ENCODE data around the gene CD47.

The CD47 gene

GRCh38 chr3:108030960-108031359, 59.9 kb downstream of the CD47 start:
- no peak for TF ChIP-seq CTCF (IDR thresholded peaks at IDR 0.05; ENCODE audit: low read depth, low read length)
- no peak overlapping the region for H3K4me3 ChIP-seq (replicated peaks in 1 of 2; ENCODE audit: low read depth in 2 of 2, low read length in 2 of 2)
- no peak for DNase-seq (ENCODE audit: low read depth in 2 of 2)

GRCh38 chr3:108029466-108029865, 61.4 kb downstream of the CD47 start:
- no peak for DNase-seq (ENCODE audit: low read depth in 2 of 2)
- no peak for TF ChIP-seq CTCF (IDR thresholded peaks at IDR 0.05; ENCODE audit: low read depth, low read length)
- H3K4me3 ChIP-seq (replicated peaks in 1 of 2; ENCODE audit: low read depth in 2 of 2, low read length in 2 of 2) = no peak overlapping the region

GRCh38 chr3:108028896-108029295, 61.9 kb downstream of the CD47 start:
- no peak for TF ChIP-seq CTCF (IDR thresholded peaks at IDR 0.05; ENCODE audit: low read depth, low read length)
- no peak for DNase-seq (ENCODE audit: low read depth in 2 of 2)
- H3K4me3 ChIP-seq (replicated peaks in 1 of 2; ENCODE audit: low read depth in 2 of 2, low read length in 2 of 2) = no peak overlapping the region

GRCh38 chr3:108025177-108025576, 65.7 kb downstream of the CD47 start:
- TF ChIP-seq CTCF (IDR thresholded peaks at IDR 0.05; ENCODE audit: low read depth, low read length) = no peak
- no peak for DNase-seq (ENCODE audit: low read depth in 2 of 2)
- no peak overlapping the region for H3K4me3 ChIP-seq (replicated peaks in 1 of 2; ENCODE audit: low read depth in 2 of 2, low read length in 2 of 2)

- no peak overlapping the region for H3K4me3 ChIP-seq (replicated peaks in 1 of 2; ENCODE audit: low read depth in 2 of 2, low read length in 2 of 2)
- DNase-seq (ENCODE audit: low read depth in 2 of 2) = peak in 1 of 2 donors; percentile 25
- no peak for TF ChIP-seq CTCF (IDR thresholded peaks at IDR 0.05; ENCODE audit: low read depth, low read length)
Observed at GRCh38 chr3:108024146-108024850, 66.5 kb downstream of the CD47 start.

- DNase-seq (ENCODE audit: low read depth in 2 of 2) = no peak
- H3K4me3 ChIP-seq (replicated peaks in 1 of 2; ENCODE audit: low read depth in 2 of 2, low read length in 2 of 2) = no peak overlapping the region
- TF ChIP-seq CTCF (IDR thresholded peaks at IDR 0.05; ENCODE audit: low read depth, low read length) = no peak
Observed at GRCh38 chr3:108022256-108023150, 68.3 kb downstream of the CD47 start.

Data from cardiac fibroblast (primary cell).